Suprapubic skin (tissue), 3 donors: ENCODE data around the gene PLXNA4.

Source experiments
- CTCF ChIP-seq, 2 donors: fragments of 200-600 bp in 1 of 2; fragments of 450-650 bp in 1 of 2; sonication (generic) in 1 of 2; IDR thresholded peaks; one replicate each; pipeline ENCODE4 v1.5.1; 2016 to 2019; ENCODE audit warnings: antibody characterized with exemption in 2 of 2, mild to moderate bottlenecking in 1 of 2, moderate library complexity in 1 of 2
- POLR2A ChIP-seq, 2 donors: fragments of 450-650 bp; IDR thresholded peaks; one replicate each; pipeline ENCODE4 v1.6.1; 2017; ENCODE audit warnings: antibody characterized with exemption in 2 of 2, mild to moderate bottlenecking in 2 of 2, moderate library complexity in 2 of 2

GRCh38 chr7:132544025-132544424, 32.2 kb downstream of the PLXNA4 start:
- no peak for TF ChIP-seq CTCF (IDR thresholded peaks at IDR 0.05)
- no peak for TF ChIP-seq POLR2A (IDR thresholded peaks at IDR 0.05)
